Anterior cingulate cortex (tissue), 58 donors: ENCODE results near the gene HOXD13.

Source experiments
- DNase-seq, 58 donors: peaks; one replicate each; lab custom pipeline; 2025; lab: John Stamatoyannopoulos, UW

Gene HOXD13

DNA sequence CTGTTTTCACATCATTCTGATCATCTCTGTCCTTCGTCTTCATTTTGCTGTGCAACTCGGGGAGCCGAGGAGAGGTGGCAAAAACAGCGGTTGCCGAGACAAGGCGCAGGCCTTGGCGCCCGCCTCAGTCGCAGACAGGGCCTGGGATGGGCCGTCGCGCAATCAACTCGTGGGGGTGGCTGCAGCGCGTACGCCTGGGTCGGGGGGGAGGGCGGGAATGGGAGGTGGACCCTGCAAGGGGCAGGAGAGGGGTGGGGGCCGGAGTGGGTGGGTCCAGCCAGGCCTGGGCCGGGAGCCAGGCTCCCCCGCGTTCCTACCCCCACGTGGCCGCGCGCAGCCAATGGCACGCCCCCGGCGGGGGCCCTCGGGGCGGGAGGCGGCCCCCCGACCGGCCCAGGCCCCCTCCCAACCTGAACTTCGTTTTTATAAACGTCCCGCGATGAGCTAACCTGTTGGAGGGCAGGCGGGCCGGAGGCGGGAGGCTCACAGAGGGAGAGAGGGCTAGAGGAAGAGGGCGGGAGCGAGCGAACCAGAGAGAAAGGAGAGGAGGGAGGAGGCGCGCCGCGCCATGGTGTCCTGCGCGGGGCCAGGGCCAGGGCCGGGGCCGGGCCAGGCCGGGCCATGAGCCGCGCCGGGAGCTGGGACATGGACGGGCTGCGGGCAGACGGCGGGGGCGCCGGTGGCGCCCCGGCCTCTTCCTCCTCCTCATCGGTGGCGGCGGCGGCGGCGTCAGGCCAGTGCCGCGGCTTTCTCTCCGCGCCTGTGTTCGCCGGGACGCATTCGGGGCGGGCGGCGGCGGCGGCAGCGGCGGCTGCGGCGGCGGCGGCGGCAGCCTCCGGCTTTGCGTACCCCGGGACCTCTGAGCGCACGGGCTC, at the start of gene HOXD13:
HOXD13 (plus strand) TSS at position 452 of the 875 bp plus-strand sequence; CDS start at position 622, 170 bp downstream.
- no peak for DNase-seq

DNA sequence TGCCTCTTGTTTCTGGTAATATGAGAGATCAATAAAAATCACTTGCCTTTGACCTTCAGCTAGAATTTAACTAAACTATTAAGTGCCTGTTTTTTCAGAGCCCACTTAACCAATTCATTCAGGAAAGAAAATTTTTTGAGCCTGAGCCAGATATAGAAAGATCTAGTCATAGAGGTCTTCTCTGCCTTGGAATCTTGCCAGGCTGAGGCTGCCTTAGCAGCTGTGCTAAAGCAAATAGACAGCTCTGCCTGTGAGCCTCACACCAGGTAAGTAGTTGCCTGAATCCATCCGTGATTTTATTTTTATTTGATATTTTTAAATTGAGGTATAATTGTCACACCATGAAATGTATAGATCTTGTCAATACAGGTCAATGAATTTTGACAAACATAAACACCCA, 36.1 kb upstream of the HOXD13 start:
- no peak for DNase-seq

DNA sequence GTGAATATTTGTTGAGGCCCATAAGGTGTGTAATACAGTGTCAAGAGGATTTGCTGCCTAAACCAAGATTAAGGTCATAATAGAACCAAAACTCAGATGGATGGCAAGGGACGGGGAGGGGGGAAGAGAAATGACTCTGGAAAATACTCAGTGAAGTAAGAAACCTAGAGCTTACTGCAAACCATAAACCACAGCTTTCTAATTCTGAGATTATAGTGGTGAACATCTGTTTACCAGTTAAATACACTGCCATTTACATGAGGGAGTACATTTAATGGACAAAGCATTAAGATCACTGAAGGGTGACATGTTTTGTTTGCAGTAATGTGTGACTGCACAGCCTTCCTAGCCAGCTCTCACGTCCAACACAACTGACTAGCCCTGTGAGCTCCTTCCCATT, 28.6 kb upstream of the HOXD13 start:
- no peak for DNase-seq

DNA sequence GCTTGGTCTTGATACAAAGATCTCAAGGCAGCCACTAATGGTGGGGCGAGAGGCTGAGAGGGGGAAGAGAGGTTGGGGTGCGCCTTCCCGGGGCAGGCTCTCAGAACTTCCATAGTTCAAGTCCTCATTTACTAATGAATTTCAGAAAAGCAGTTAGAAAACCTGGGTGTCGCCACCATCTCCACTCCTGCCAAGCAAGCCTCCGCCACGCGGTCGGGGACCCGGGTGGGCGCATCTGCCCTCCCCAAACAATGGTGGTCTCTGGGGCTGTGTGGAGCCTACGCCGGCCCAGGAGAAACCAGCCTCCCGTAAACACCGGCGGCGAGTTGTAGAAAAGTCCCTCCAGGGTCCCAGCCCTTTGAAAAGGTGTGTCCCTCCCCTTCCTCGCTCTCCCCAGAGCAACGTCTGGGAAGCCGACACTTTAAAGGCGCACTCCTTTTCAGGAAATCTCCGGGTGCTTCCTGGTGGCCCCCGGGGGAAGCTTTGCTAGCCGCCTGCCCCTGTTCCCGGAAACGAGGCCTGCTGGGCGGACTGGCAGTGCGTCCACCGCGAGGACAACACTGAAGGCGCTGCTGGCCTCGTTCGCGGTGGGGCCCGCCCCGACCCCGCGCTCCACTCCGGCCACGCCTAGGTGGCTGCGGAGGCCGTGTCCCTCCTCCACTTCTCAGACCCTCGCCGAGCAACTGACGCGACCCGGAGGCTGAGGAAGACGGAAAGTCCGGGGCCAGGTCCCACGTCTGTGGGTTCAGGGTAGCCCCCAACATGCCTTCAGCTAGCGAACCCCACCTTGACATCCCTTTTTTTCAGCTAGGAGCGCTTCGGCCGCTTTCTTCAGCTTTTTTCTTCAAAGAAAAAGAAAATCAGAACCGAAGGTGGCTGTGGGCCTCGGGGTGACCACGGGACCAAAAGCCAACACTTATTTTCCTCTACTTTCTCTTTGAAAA, 25.6 kb upstream of the HOXD13 start:
- DNase-seq = no peak

DNA sequence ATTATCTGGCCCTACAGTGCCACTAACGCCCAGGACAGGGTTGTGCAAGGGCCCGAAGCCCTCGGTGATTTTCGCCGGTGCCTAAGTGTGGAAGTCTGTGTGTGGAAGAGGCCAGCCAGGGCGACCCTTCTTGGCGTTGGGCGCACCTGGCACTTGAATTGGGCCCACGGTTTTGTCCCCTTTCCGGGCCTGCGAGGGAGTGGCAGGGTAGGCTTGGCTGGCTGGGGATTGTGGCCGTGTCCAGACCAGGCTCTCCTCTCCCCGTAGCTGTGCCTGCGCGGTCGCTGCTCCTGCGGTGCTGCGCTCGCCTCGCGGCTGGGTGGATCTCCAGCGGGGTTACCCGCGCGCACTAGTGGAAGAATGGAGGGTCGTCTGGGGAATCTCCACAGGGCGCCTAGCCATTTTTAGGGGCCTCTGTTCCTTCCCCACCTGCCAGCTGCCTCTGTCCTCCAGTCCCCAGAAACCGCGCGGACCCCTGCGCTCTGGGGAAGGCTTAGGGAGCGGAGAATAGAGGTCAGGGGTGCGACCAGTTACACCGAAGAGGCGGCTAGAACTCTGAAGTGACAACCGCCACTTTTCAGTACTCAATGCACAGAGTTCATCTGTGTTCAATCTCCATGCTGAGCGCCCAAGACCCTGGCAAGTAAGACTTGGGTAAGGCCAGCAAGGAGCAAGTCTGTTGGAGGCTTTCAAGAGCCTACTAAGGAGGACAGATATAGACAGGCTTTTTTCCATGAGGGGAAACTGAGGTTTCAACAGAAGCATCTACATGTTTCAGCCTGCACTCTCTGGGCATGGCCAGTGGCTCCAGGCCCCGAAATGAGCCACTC, 24.7 kb upstream of the HOXD13 start:
- no peak for DNase-seq

DNA sequence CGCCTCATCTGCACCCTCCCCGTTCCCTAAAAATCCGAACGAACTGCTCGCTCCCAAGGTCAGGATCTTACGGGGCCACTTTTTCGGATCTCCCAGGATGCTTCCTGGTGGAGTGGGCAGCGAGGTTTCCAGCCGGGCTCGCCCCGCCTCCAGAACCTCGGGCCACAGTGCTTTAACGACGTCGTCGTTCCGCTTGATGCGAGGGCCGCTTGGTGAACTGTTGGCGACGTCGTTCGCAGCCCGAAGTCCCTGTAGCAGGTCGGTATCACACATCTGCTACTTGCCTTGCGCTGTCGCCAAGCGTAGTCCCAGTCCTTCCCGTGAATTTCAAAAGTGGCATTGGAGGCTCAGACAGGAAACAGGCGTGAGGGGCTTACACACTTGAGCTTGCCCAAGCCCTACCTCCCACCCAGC, 24.1 kb upstream of the HOXD13 start:
- no peak for DNase-seq

DNA sequence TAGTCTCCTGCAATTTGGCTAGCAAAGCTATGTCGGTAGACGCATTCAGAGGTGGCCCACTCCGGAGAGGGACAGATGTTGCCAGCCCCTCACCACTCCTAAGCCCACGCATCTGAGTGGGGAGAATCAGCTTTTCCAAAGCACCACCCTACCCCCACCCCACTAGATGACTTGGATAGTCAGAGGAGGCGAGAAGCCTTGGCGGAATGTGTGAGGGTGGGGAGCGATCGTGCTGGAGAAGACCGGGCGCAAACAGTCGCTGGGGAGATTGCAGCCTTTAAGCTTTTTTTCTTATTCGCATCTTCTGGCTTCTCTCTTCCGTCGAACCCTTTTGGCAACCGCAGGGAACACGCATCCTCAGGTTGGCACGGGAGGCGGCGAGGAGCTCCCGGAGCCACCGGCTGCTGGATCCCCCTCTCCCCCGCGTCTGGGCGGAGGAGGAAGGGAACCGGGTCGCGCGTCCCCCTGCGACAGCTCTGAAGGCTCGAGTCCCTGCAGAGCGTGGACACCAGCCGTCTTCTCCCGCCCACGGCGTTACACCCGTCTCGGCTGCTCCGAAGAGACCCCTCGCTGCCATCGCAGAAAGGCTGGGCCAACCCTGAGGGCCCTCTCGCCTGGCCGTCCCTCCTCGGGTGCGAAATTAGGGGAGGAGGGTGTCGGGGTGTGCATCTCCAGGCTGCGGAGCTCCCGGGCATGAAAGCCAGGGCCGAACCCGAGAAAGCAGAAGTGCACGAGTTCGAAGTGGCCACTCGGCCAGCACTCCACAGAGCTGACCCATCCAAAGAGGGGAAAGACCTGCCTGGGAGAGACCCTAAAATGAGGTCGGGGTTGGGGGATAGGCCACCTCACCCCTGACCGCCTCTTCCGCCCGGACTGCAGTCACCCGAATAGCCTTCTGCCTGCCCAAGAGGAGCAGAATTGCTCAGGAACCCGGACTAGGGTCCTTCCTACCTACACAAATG, 20.9 kb upstream of the HOXD13 start:
- DNase-seq = no peak

DNA sequence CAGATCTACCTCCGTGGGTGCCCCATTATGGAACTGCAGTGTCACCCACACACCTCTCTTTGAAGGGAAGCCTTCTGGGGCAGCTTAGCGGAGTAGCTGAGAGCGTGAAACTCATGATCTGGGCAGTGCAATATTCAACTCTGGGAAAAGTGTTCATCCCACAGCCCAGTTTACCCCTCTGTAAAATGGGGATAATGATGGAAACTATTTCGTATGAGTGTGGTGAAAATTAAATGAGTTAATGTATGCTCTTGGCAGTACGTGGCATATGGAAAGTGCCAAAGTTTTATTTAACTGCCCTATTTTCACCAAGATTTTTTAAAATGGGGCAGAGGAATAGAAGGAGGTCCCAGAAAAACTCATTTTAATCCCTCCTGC, 20.2 kb upstream of the HOXD13 start:
- DNase-seq = no peak

DNA sequence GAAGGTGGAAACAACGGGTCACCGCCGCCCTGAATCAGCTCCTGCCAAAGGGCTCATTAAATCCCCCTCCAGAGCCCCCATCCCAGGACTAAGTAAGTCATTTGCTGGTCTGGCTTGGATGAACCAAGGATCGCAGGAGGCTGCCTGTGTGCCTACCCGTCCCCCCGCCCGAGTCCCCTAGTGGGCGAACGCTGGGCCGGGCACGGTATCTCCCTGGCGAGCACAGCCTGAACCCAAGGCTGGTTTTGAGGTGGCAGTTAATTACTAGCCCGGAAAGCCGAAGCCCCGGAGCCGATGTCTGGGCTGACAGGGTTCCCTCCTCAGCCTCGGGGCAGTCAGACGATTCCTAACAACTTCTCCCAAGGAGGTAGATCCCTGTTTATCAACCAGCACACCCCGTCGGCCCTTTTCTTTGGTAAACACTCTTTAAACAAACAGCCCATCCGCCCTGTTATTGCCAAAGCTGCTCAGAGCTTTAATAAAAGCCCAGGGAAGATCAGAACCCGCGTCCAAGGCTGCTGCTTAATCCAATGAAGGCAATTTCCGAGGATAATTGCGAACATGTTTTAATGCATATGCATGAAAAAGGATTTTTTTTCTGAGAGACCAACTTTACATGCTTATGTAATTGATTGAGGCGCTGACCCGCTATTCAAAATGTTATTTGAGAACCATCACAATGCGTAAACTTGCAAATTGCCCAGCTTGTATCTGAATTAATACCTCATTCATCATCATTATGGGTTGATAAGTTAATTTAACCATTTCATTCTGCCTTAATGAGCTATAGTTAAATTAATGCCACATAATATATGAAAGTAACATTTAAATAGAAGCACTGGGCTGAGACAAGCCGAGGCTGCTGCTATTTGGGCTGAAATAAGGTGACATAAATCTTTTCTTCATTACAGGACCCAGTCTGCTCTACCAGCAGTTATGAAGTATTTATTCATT, 19.3 kb upstream of the HOXD13 start:
- DNase-seq = no peak

DNA sequence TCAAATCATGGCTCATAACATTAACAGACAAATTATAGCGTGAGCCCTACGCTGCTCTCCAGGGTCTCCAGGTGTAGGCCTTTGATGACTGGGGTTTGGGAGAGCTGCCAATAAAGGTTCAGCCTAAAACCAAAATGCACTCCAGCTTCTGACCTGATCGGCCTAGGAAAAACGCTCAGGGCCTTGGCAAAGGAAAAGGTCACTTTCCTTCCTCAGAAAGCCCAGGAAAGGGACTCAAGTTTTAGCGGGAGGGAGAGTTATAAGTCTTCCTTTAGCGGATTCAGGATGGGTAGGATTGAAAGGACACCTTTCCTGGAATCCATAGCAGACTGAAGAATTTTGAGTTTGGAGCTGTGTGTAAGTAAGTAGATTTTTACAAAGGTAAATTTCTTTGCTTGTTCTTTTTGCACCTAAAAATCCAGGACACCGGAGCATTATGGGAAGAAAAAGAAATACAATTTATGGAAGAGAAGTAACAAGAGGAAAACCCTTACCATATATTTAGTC, 17.5 kb upstream of the HOXD13 start:
- no peak for DNase-seq

DNA sequence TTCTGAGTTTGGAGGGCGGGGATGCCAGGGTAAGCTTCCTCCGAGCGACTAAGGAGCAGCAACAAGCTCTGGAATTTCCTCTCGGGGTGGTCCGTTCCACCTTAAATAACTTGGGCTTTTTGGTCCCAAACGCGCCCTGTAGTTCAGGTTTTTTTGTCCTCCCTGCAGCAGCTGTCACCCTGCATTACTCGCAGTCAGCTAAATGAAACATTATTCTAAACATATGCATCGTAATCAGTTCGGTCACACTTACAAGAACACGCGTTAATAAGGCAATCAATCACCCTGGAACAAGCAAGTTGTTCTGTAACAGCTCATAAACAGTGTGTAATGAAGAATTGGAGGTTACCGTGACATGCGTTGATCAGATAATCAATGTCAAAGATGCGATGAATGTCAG, 17.0 kb upstream of the HOXD13 start:
- DNase-seq = no peak

DNA sequence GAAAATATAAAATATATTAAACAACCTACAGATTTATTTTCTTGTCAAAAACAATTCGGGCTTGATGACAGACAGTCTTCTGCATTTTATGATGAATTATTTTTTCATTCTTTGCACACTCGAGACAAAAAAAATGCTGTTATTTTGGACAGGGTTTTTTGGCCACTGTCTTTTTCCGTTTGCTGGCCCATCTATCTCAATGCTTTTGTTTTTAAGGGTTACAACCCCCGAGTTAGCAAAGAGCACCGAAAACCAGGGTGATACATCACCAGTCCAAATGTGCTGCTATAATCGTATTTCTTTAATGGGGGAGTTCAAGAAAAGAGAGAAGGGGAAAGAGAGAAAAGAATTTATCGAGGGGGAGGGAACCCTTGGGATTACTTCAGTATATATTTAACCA, 16.5 kb upstream of the HOXD13 start:
- no peak for DNase-seq

DNA sequence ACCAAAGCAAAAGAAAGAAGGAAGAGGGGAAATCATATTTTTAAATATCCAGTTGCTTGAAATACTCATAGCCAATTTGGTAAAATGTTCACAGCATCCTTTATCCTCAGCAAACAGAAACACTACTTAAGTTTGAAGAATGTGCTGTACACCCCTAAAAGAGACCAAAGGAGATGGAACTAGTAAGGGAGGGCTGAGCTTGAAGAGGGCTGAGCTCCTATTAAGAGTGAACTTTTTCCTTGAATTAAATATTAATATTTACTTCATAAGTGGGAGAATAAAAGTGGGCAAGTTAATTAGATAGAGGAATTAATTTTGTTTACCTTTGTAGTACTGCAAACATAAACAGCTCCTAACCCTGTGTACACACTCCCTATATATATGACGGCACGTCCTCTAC, 15.7 kb upstream of the HOXD13 start:
- DNase-seq = no peak

DNA sequence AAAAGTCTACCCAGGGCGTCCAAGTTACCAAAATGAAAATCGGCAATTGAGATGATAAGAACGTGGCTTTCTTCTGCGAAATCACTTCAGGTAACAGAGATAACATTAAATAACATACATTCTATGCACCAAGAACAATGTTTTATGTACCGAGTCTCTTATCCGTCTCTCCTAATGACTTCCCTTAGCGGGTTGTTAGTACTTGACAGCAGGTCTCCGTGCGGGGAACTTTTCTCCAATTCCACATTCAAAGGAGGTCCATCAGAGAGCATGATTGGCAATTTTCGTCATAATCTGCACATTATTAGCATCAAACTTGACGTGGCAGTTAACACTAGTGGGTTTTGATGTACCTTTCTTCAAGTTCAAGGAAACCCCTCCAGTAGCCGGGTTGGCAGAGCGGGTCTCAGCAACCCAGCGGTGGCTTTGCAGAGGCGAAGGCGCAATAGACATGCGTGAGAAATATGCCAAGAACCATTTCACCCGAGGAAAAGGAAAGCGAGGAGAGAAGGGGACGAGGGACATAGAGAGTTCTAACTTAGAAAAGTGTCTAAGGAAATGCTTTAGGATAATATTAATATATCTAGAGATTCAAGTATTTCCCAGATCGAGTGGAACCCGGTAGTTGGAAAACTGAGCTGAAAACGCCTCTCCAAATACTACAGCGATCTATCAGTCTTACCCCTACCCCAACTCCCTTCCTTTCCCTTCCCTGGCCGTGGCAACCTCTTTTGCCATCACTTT, 13.8 kb upstream of the HOXD13 start:
- no peak for DNase-seq

DNA sequence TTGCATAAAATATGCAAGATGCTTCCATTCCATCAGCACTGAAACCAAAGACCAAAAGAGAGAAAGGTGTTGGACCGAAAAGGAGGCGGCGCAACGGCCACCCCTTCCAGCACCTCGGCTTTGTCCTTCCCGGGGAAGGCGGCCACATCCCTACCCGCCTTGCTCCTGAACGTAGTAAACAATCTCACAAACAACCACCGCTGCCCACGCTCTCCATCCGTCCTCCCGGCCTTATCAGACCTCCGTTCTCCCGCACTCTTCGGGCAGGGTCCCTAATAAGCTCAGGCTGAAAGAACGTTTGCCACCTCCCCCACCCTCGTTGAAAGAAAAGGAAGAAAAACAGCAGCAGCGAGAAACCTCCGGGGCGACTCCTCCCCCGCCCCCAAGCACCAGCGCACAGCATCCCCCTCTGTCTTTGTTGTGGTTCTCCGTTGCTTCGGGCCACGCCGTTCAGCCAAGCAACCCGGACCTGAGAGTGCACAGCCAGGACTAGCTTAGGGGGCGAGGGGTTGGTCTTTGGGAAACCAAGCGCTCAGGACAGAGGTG, 13.2 kb upstream of the HOXD13 start:
- DNase-seq = no peak

DNA sequence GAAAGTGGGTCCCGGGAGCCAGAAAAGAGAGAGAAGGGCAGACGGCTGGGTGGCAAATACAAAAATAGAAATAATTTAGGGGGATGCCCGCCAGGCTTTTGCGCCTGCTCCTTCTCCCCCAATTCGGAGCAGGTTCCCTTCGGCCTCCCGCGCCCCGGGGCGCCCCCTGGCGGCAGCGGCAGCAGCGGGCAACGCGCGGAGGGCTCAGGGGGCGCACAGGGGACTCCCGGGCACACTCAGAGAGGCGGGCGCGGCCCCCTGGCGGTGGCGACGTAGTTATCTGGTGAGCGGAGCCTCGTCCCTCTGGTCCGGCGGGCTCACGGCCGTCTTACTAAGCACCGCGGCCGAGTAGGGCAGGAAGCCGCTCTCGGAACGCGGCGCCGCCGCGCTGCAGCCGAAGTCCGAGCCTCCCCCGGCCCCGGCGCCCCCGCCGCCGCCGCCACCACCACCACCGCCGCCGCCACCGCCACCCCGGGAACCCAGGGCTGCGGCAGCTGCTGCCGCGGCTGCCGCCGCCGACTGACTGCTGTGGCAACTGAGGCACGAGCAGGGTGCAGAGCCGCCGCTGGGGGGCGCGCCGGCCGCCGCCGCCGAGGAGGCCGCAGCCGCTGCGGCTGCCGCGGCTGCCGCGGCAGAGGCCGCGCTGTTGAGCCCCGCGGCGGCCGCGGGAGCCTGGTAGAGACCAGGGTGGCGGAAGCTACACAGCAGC, 12.5 kb upstream of the HOXD13 start:
- DNase-seq = no peak
